GM21528 (cell line): ENCODE results near the gene UFSP1.
"Not testable (repeated sequence)": the region's sequence is repeated elsewhere in the genome, so short reads cannot be mapped to it uniquely, and the experiment has no call there.

Experiments used
- ATAC-seq: cut with Tn5 transposase; IDR thresholded peaks from one replicate; pipeline ENCODE4 v1.9.1; 2021; ENCODE audit warnings: mild to moderate bottlenecking, moderate library complexity; ENCODE audit not compliant: unreplicated experiment, low FRiP score

The UFSP1 gene

GRCh38 chr7:100888988-100889750, at the start of gene UFSP1:
Gene UFSP1, minus strand, starts transcription at chr7:100889715. Its CDS starts 444 bp downstream, at chr7:100889271.
- peak; percentile 21 for ATAC-seq

- ATAC-seq, result not testable (repeated sequence)
Observed at GRCh38 chr7:100936167-100936566, 46.7 kb upstream of the UFSP1 start.

- not testable (repeated sequence) for ATAC-seq
Observed at GRCh38 chr7:100935381-100935780, 45.9 kb upstream of the UFSP1 start.

GRCh38 chr7:100933734-100934133, 44.2 kb upstream of the UFSP1 start:
- ATAC-seq, result no peak

GRCh38 chr7:100929808-100930174, 40.3 kb upstream of the UFSP1 start:
- no peak for ATAC-seq

GRCh38 chr7:100923616-100924015, 34.1 kb upstream of the UFSP1 start:
- ATAC-seq, result not testable (repeated sequence)

- no peak for ATAC-seq
Observed at GRCh38 chr7:100921039-100921438, 31.5 kb upstream of the UFSP1 start.

- ATAC-seq, result not testable (repeated sequence)
Observed at GRCh38 chr7:100919779-100920437, 30.4 kb upstream of the UFSP1 start.

- ATAC-seq, result not testable (repeated sequence)
Observed at GRCh38 chr7:100919335-100919734, 29.8 kb upstream of the UFSP1 start.

GRCh38 chr7:100914879-100915447, 25.4 kb upstream of the UFSP1 start:
- ATAC-seq, result no peak

- ATAC-seq, result no peak
Observed at GRCh38 chr7:100914208-100914878, 24.8 kb upstream of the UFSP1 start.

GRCh38 chr7:100911484-100911883, 22.0 kb upstream of the UFSP1 start:
- no peak for ATAC-seq

- ATAC-seq, result not testable (repeated sequence)
Observed at GRCh38 chr7:100910443-100910842, 20.9 kb upstream of the UFSP1 start.

GRCh38 chr7:100908512-100908911, 19.0 kb upstream of the UFSP1 start:
- ATAC-seq, result no peak

GRCh38 chr7:100902638-100903037, 13.1 kb upstream of the UFSP1 start:
- ATAC-seq, result no peak

GRCh38 chr7:100901921-100902332, 12.4 kb upstream of the UFSP1 start:
- no peak for ATAC-seq

- ATAC-seq, result no peak
Observed at GRCh38 chr7:100900978-100901377, 11.5 kb upstream of the UFSP1 start.

- no peak for ATAC-seq
Observed at GRCh38 chr7:100899432-100899831, 9.9 kb upstream of the UFSP1 start.

- ATAC-seq, result no peak
Observed at GRCh38 chr7:100897772-100898454, 8.4 kb upstream of the UFSP1 start.
